CD8-positive, alpha-beta memory T cell (primary cell): ENCODE results near the gene ITPRIPL1. TPM values are rescaled to one million over a fixed set of nuclear protein-coding genes. Genes with fewer than 3 reads are reported as not detected.
A peak's percentile ranks its signal among the peaks of the same experiment; 100 is the strongest.
"Not testable (repeated sequence)": the region's sequence is repeated elsewhere in the genome, so short reads cannot be mapped to it uniquely, and the experiment has no call there.

ENCODE experiments used
- CTCF ChIA-PET: fragments of 350-600 bp; sonication (Branson Sonifier 250); formaldehyde crosslinking; loops from one replicate; lab custom pipeline; 2021; ENCODE audit warnings: antibody characterized with exemption; lab: Charles Lee
- POLR2A ChIA-PET: fragments of 350-600 bp; sonication (Branson Sonifier 250); formaldehyde crosslinking; loops from one replicate; lab custom pipeline; 2021; ENCODE audit warnings: antibody characterized with exemption; lab: Charles Lee
- DNase-seq, 5 donors: peaks; one replicate each; pipeline versions ENCODE4 v3.0.0 to v3.0.0-alpha.2; 2020 to 2022; ENCODE audit warnings: mixed read lengths in 1 of 5
- H3K27ac ChIP-seq: one replicate; pipeline ENCODE4 v1.7.0; 2013; ENCODE audit warnings: low read depth, mild to moderate bottlenecking, low read length, moderate library complexity
- H3K27me3 ChIP-seq: 2 replicates; pipeline ENCODE4 v1.7.0; 2013; ENCODE audit warnings: low read length, mild to moderate bottlenecking; ENCODE audit not compliant: insufficient read depth, poor library complexity, severe bottlenecking
- H3K36me3 ChIP-seq: 2 replicates; pipeline ENCODE4 v1.7.0; 2013; ENCODE audit warnings: mild to moderate bottlenecking, low read length, moderate library complexity; ENCODE audit not compliant: insufficient read depth
- H3K4me1 ChIP-seq: 2 replicates; pipeline ENCODE4 v1.7.0; 2013; ENCODE audit warnings: mild to moderate bottlenecking, low read length, moderate library complexity; ENCODE audit not compliant: insufficient read depth
- H3K4me3 ChIP-seq: 2 replicates; pipeline ENCODE4 v1.7.0; 2013; ENCODE audit warnings: mild to moderate bottlenecking, low read length
- H3K9me3 ChIP-seq: 2 replicates; pipeline ENCODE4 v1.7.0; 2013; ENCODE audit warnings: mild to moderate bottlenecking, low read length
- H3K27ac Mint-ChIP-seq, 8 donors: one replicate each; pipeline ENCODE4 v1.8.0; 2020 to 2021; ENCODE audit warnings: mixed read lengths in 8 of 8, mild to moderate bottlenecking in 6 of 8, inconsistent platforms in 3 of 8, moderate library complexity in 3 of 8
- H3K27me3 Mint-ChIP-seq, 2 donors: one replicate each; pipeline ENCODE4 v1.8.0; 2020 to 2021; ENCODE audit warnings: mixed read lengths in 2 of 2, mild to moderate bottlenecking in 1 of 2, moderate library complexity in 1 of 2
- H3K36me3 Mint-ChIP-seq, 3 donors: one replicate each; pipeline ENCODE4 v1.8.0; 2020 to 2021; ENCODE audit warnings: mixed read lengths in 3 of 3, inconsistent platforms in 1 of 3, mild to moderate bottlenecking in 1 of 3
- H3K4me1 Mint-ChIP-seq, 3 donors: one replicate each; pipeline ENCODE4 v1.8.0; 2020 to 2021; ENCODE audit warnings: mixed read lengths in 3 of 3, inconsistent platforms in 1 of 3, mild to moderate bottlenecking in 1 of 3
- H3K4me3 Mint-ChIP-seq, 7 donors: one replicate each; pipeline ENCODE4 v1.8.0; 2020 to 2021; ENCODE audit warnings: mixed read lengths in 7 of 7, mild to moderate bottlenecking in 6 of 7, moderate library complexity in 4 of 7, inconsistent platforms in 2 of 7
- H3K9me3 Mint-ChIP-seq, 5 donors: one replicate each; pipeline ENCODE4 v1.8.0; 2020 to 2022; ENCODE audit warnings: mixed read lengths in 5 of 5, mild to moderate bottlenecking in 3 of 5, moderate library complexity in 2 of 5, inconsistent platforms in 1 of 5
- polyA plus RNA-seq: library from polyadenylated mRNA; unstranded; fragments of 300-500 nt; fragmentation: Illumina TruSeq; gene quantifications from one replicate; pipeline ENCODE4 v1.2.3, GENCODE V29; 2021
- total RNA-seq, 2 experiments: library from RNA; stranded (reverse); gene quantifications; one replicate each; pipeline ENCODE4 v1.2.3, GENCODE V29; 2021

The ITPRIPL1 gene
- total RNA-seq: 10 to 100 TPM; 55.5 to 58.3 TPM
- polyA plus RNA-seq: 17.5 TPM

GRCh38 chr2:96325041-96325883 is at the start of gene ITPRIPL1:
Gene ITPRIPL1 (plus strand): TSS chr2:96325317. CDS start chr2:96325840, 523 bp downstream.
- Mint-ChIP-seq H3K4me3 (peak within 1 kb of the TSS; percentile 90 to 99 (median 96)), H3K36me3 (peaks cover 0 to 47% (median 2%) of the 10 kb centered on the region in 3 donors), H3K4me1 (peaks cover 51 to 66% (median 66%) of the 10 kb centered on the region in 3 donors), H3K9me3 (no peaks in the 10 kb centered on the region), H3K27me3 (no peaks in the 10 kb centered on the region), H3K27ac (peak within 1 kb of the TSS; percentile 91 to 98 (median 96))
- H3K27ac ChIP-seq: peak within 1 kb of the TSS; percentile 69
- H3K4me3 ChIP-seq: peak within 1 kb of the TSS; percentile 93
- POLR2A ChIA-PET: interaction anchor here (1.0 to 3.8 kb wide), 9 partner anchors 9 to 217 kb away, joined by 3 to 32 read pairs (median 3); partner anchors contain the start of gene NCAPH
- peaks cover 33% of the 10 kb centered on the region for H3K4me1 ChIP-seq
- CTCF ChIA-PET: interaction anchor here (1.1 to 6.5 kb wide), 7 partner anchors 9 to 186 kb away, joined by 3 to 58 read pairs (median 4); partner anchors contain the start of genes NCAPH and SNRNP200
- peak in 4 of 5 donors; percentile 26 to 61 (median 32) for DNase-seq
- H3K9me3 ChIP-seq: no peaks in the 10 kb centered on the region
- H3K27me3 ChIP-seq: no peaks in the 10 kb centered on the region
- H3K36me3 ChIP-seq: peaks cover 5% of the 10 kb centered on the region

- H3K27ac Mint-ChIP-seq: peak overlapping the region in 2 of 8 donors; percentile 21 to 63
- H3K4me1 ChIP-seq: no peaks in the 10 kb centered on the region
- no peaks in the 10 kb centered on the region for H3K27me3 ChIP-seq
- peaks cover 62% of the 10 kb centered on the region for H3K36me3 ChIP-seq
- H3K4me1 Mint-ChIP-seq: no peaks in the 10 kb centered on the region
- ChIA-PET CTCF (interaction anchor here (1.6 kb wide), 1 partner anchor 10 kb away, joined by 8 read pairs; the partner anchor contains the start of gene CIAO1), POLR2A (interaction anchor here (0.7 kb wide), 1 partner anchor 38 kb away, joined by 3 read pairs; no protein-coding TSS in a partner anchor)
- no peak overlapping the region for H3K27ac ChIP-seq
- H3K4me3 Mint-ChIP-seq: peak overlapping the region in 1 of 7 donors; percentile 32
- H3K4me3 ChIP-seq: no peak overlapping the region
- no peaks in the 10 kb centered on the region for H3K27me3 Mint-ChIP-seq
- H3K36me3 Mint-ChIP-seq: peaks cover 4 to 93% (median 23%) of the 10 kb centered on the region in 3 donors
- no peaks in the 10 kb centered on the region for H3K9me3 ChIP-seq
- no peak for DNase-seq
- no peaks in the 10 kb centered on the region for H3K9me3 Mint-ChIP-seq
These were observed 48.2 kb upstream of the ITPRIPL1 start for GRCh38 chr2:96276787-96277499.

- H3K9me3 Mint-ChIP-seq: no peaks in the 10 kb centered on the region
- no peaks in the 10 kb centered on the region for H3K4me1 Mint-ChIP-seq
- Histone ChIP-seq H3K27me3 (no peaks in the 10 kb centered on the region), H3K27ac (no peak overlapping the region), H3K36me3 (peaks cover 97% of the 10 kb centered on the region), H3K4me3 (no peak overlapping the region), H3K9me3 (no peaks in the 10 kb centered on the region), H3K4me1 (no peaks in the 10 kb centered on the region)
- no peak for DNase-seq
- peak overlapping the region in 3 of 8 donors; percentile 27 to 43 (median 39) for H3K27ac Mint-ChIP-seq
- ChIA-PET POLR2A (interaction anchor here (1.0 kb wide), 1 partner anchor 9 kb away, joined by 3 read pairs; no protein-coding TSS in a partner anchor), CTCF (no interaction called here)
- H3K27me3 Mint-ChIP-seq: no peaks in the 10 kb centered on the region
- H3K4me3 Mint-ChIP-seq: no peak overlapping the region
- H3K36me3 Mint-ChIP-seq: peaks cover 13 to 99% (median 43%) of the 10 kb centered on the region in 3 donors
These were observed 37.8 kb upstream of the ITPRIPL1 start for GRCh38 chr2:96287273-96287856.

GRCh38 chr2:96291751-96292150 is 33.4 kb upstream of the ITPRIPL1 start:
- no peak for DNase-seq
- ChIA-PET POLR2A (no interaction called here), CTCF (no interaction called here)
- H3K36me3 ChIP-seq: peaks cover 87% of the 10 kb centered on the region
- no peak overlapping the region for H3K4me3 ChIP-seq
- Mint-ChIP-seq H3K36me3 (peaks cover 12 to 97% (median 43%) of the 10 kb centered on the region in 3 donors), H3K27ac (peak overlapping the region in 2 of 8 donors; percentile 32 to 88), H3K27me3 (no peaks in the 10 kb centered on the region), H3K9me3 (no peaks in the 10 kb centered on the region), H3K4me3 (no peak overlapping the region), H3K4me1 (no peaks in the 10 kb centered on the region)
- no peaks in the 10 kb centered on the region for H3K4me1 ChIP-seq
- H3K27me3 ChIP-seq: no peaks in the 10 kb centered on the region
- H3K9me3 ChIP-seq: no peaks in the 10 kb centered on the region
- H3K27ac ChIP-seq: no peak overlapping the region

- peaks cover 87% of the 10 kb centered on the region for H3K36me3 ChIP-seq
- H3K4me1 Mint-ChIP-seq, H3K4me3 ChIP-seq, H3K27me3 Mint-ChIP-seq, DNase-seq, H3K27me3 ChIP-seq, H3K4me1 ChIP-seq, H3K9me3 ChIP-seq, H3K9me3 Mint-ChIP-seq, H3K27ac ChIP-seq, H3K4me3 Mint-ChIP-seq: not testable (repeated sequence)
- ChIA-PET CTCF (interaction anchor here (0.7 kb wide), 1 partner anchor 259 kb away, joined by 3 read pairs; no protein-coding TSS in a partner anchor), POLR2A (interaction anchor here (1.6 kb wide), 1 partner anchor 11 kb away, joined by 4 read pairs; no protein-coding TSS in a partner anchor)
- Mint-ChIP-seq H3K27ac (peak overlapping the region in 1 of 8 donors; percentile 50), H3K36me3 (peaks cover 20 to 97% (median 48%) of the 10 kb centered on the region in 3 donors)
These were observed 30.8 kb upstream of the ITPRIPL1 start for GRCh38 chr2:96294271-96294670.

- peaks cover 10% of the 10 kb centered on the region for H3K4me1 ChIP-seq
- H3K9me3 ChIP-seq: no peaks in the 10 kb centered on the region
- ChIA-PET POLR2A (interaction anchor here (0.7 to 0.8 kb wide), 2 partner anchors 9 to 38 kb away, joined by 3 to 12 read pairs; no protein-coding TSS in a partner anchor), CTCF (interaction anchor here (0.9 kb wide), 1 partner anchor 10 kb away, joined by 3 read pairs; no protein-coding TSS in a partner anchor)
- peaks cover 19 to 24% (median 20%) of the 10 kb centered on the region in 3 donors for H3K4me1 Mint-ChIP-seq
- peaks cover 20 to 97% (median 55%) of the 10 kb centered on the region in 3 donors for H3K36me3 Mint-ChIP-seq
- H3K27ac ChIP-seq: no peak overlapping the region
- no peak overlapping the region for H3K27ac Mint-ChIP-seq
- H3K9me3 Mint-ChIP-seq: no peaks in the 10 kb centered on the region
- H3K36me3 ChIP-seq: peaks cover 84% of the 10 kb centered on the region
- no peaks in the 10 kb centered on the region for H3K27me3 ChIP-seq
- no peak overlapping the region for H3K4me3 Mint-ChIP-seq
- H3K4me3 ChIP-seq: no peak overlapping the region
- no peak for DNase-seq
- H3K27me3 Mint-ChIP-seq: no peaks in the 10 kb centered on the region
These were observed 28.2 kb upstream of the ITPRIPL1 start for GRCh38 chr2:96296925-96297324.

GRCh38 chr2:96301865-96302264 is 23.3 kb upstream of the ITPRIPL1 start:
- peaks cover 18 to 93% (median 50%) of the 10 kb centered on the region in 3 donors for H3K36me3 Mint-ChIP-seq
- Histone ChIP-seq H3K36me3 (peaks cover 68% of the 10 kb centered on the region), H3K27me3 (no peaks in the 10 kb centered on the region), H3K4me3 (no peak overlapping the region), H3K9me3 (no peaks in the 10 kb centered on the region), H3K4me1 (peaks cover 44% of the 10 kb centered on the region), H3K27ac (no peak overlapping the region)
- POLR2A ChIA-PET: interaction anchor here (0.9 kb wide), 1 partner anchor 8 kb away, joined by 7 read pairs; no protein-coding TSS in a partner anchor
- H3K27me3 Mint-ChIP-seq: no peaks in the 10 kb centered on the region
- H3K27ac Mint-ChIP-seq: peak overlapping the region in 7 of 8 donors; percentile 11 to 99 (median 69)
- H3K9me3 Mint-ChIP-seq: no peaks in the 10 kb centered on the region
- peak overlapping the region in 5 of 7 donors; percentile 12 to 56 (median 44) for H3K4me3 Mint-ChIP-seq
- CTCF ChIA-PET: interaction anchor here (0.9 to 2.1 kb wide), 2 partner anchors 43 to 206 kb away, joined by 4 to 8 read pairs; no protein-coding TSS in a partner anchor
- no peak for DNase-seq
- peaks cover 60 to 71% (median 65%) of the 10 kb centered on the region in 3 donors for H3K4me1 Mint-ChIP-seq
